CD1c-positive myeloid dendritic cell (primary cell): ENCODE measurements around the gene ZNF14.
"Not testable (repeated sequence)": the region's sequence is repeated elsewhere in the genome, so short reads cannot be mapped to it uniquely, and the experiment has no call there.

Experiments
- DNase-seq: peaks from one replicate; pipeline ENCODE4 v3.0.0-alpha.2; 2016; ENCODE audit errors: extremely low spot score

Gene ZNF14

GRCh38 chr19:19687090-19687489 is 45.8 kb downstream of the ZNF14 start:
- DNase-seq: no peak

GRCh38 chr19:19686580-19686979 is 46.3 kb downstream of the ZNF14 start:
- DNase-seq: no peak

- DNase-seq: not testable (repeated sequence)
These were observed 46.8 kb downstream of the ZNF14 start for GRCh38 chr19:19686119-19686518.

GRCh38 chr19:19679176-19680073 is 53.5 kb downstream of the ZNF14 start:
- no peak for DNase-seq

- DNase-seq: no peak
These were observed 55.3 kb downstream of the ZNF14 start for GRCh38 chr19:19677579-19677978.

- no peak for DNase-seq
These were observed 58.6 kb downstream of the ZNF14 start for GRCh38 chr19:19674315-19674714.

GRCh38 chr19:19672816-19673215 is 60.1 kb downstream of the ZNF14 start:
- no peak for DNase-seq

GRCh38 chr19:19670070-19670551 is 62.8 kb downstream of the ZNF14 start:
- DNase-seq: no peak

GRCh38 chr19:19668230-19669012 is 64.5 kb downstream of the ZNF14 start, which contains the start of gene ZNF101:
Gene ZNF101, plus strand, starts transcription at chr19:19668839. Its CDS starts 125 bp downstream, at chr19:19668964.
- peak; percentile 97 for DNase-seq

GRCh38 chr19:19665420-19665948 is 67.4 kb downstream of the ZNF14 start:
- not testable (repeated sequence) for DNase-seq

- DNase-seq: peak; percentile 98
These were observed 69.4 kb downstream of the ZNF14 start, which contains the start of gene ATP13A1 for GRCh38 chr19:19663256-19664120. Gene ATP13A1, minus strand, starts transcription at chr19:19663676. Its CDS starts 10 bp downstream, at chr19:19663666.

- DNase-seq: peak; percentile 40
These were observed 70.0 kb downstream of the ZNF14 start for GRCh38 chr19:19662871-19663255.

GRCh38 chr19:19662344-19662743 is 70.6 kb downstream of the ZNF14 start:
- DNase-seq: no peak

GRCh38 chr19:19661675-19662251 is 71.1 kb downstream of the ZNF14 start:
- DNase-seq: peak; percentile 83

GRCh38 chr19:19661141-19661674 is 71.7 kb downstream of the ZNF14 start:
- no peak for DNase-seq
